ENCODE data around the gene SLC31A1.
"Not testable (repeated sequence)": the region's sequence is repeated elsewhere in the genome, so short reads cannot be mapped to it uniquely, and the experiment has no call there.

The SLC31A1 gene

DNA sequence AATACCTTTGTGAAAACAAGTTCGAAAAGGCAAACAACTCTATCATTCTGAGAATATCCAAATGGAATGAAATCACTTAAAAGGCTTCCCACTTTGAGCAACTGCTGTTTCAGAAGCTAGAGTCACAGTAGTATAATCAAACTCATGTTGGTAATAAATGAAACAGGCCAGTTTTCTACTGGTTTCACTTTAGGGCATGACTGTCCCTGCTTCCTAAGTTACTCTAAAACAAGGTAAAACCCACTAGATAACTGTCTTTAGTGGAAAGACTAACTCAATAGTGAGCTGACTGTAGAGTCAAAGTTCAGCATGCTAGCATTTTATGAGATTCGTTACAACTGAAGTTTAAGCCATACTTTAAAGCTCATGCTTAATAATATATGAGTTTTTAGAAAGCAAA, 48.0 kb downstream of the SLC31A1 start:
- ATAC-seq (peak; percentile 62), DNase-seq (no peak)
- Mint-ChIP-seq H3K4me1 (peaks cover 13% of the 10 kb centered on the region), H3K9me3 (no peaks in the 10 kb centered on the region), H3K4me3 (no peak overlapping the region), H3K27ac (peak overlapping the region in 1 of 2 donors; percentile 74), H3K27me3 (no peaks in the 10 kb centered on the region)

DNA sequence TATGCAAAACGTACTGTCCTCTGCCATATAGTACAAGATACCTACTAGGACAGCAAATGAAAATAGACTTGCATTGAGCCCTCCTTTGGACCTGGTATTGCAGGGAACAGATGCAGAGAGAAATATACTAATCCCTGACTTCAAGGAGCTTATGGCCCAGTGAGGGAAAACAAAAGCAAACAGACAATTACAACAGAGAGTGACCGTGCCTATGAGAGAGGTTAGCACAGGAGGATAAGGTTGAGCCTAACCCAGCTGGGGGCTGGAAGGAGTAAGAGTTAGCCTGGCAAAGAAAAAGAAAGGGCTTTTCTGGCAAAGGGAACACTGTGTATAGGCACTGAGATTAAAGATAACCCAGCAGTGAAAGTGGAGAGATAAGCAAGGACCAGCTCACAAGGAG, 48.5 kb downstream of the SLC31A1 start:
- no peak overlapping the region for H3K4me3 Mint-ChIP-seq
- DNase-seq (no peak), ATAC-seq (no peak)
- peak overlapping the region in 1 of 2 donors; percentile 12 for H3K27ac Mint-ChIP-seq
- H3K9me3 Mint-ChIP-seq = no peaks in the 10 kb centered on the region
- H3K4me1 Mint-ChIP-seq = peaks cover 14% of the 10 kb centered on the region
- no peaks in the 10 kb centered on the region for H3K27me3 Mint-ChIP-seq

DNA sequence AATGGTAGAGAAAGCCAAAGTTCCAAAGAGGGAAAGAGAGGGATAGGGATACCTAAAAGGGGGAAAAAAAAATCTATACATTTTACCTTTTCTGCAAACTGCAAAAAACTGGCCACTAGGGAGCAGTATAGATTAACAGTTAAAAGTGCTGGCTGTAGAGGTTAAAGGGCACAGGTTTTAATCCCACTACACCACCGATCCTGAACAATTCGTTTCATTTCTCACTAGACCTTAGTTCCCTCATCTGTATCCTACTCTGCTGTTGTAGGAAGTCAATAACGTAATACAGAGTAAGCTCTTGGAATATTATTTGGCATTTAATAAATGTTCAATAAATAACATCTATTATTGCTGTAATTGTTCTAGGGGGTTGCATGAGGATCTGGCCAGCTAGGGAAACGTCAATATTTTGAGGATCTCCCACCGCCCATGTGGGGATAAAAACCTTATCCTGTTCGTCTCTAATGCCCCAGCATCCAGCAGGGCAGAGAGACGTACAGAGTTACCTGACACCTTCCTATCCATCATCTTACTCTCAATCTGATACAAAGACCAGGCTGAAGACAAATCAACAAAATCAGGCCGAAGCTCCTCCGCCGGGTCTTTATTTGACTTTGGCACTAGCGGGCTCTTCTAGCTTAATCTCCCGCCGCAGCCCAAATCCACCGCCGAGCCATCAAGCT, 53.3 kb downstream of the SLC31A1 start:
- DNase-seq = peak; percentile 26 to 38
- H3K9me3 Mint-ChIP-seq = no peaks in the 10 kb centered on the region
- peaks cover 26% of the 10 kb centered on the region for H3K4me1 Mint-ChIP-seq
- H3K27ac Mint-ChIP-seq = no peak overlapping the region
- no peak overlapping the region for H3K4me3 Mint-ChIP-seq
- peak; percentile 24 for ATAC-seq
- H3K27me3 Mint-ChIP-seq = no peaks in the 10 kb centered on the region

DNA sequence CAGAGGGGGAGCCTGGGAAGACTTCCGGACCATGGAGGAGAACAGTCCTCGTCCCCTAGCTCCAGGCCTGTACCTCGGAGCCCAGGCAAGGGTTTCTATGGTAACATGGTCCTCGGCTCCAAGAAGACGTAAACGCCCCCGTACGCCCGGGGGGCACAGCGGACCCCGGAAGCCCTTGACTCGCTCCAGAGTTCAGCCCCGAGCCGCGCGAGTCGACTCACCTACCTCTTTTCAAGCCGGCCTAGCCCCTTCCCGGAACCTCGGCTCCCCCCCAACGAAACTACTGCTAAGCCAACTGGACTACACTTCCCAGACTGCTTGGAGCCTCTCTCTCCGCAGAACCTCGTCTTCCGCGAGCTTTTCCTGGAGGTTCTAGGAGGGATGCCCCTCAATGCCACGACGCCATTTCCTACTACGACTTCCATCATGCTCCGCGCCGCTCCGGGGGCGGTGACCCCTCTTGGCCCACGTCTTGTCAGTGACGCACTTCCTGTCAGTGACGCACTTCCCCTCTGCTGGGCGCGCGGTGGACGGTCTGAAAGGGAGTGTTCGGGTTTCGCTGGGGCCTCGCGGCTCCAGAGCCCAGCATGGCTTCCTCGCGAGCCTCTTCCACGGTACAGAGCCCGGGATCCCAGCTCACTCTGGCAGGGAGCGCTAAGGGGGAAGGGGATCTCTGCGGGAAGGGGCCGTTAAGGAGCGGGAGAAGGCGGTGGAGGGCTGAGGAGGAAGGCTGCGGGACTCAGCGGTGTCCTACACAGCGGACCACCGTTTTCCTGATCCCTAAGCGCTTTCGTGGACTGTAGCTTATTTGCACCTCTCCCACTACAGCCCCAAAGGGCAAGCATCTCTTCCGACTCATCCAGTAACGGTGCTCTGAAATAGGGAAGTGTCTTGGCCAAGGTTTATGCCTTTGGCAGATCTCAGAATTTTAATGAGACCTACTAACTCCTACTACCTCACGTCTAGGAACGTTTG, 54.1 kb downstream of the SLC31A1 start, which contains the start of the genes CDC26 and PRPF4:
Gene CDC26, minus strand, starts transcription at position 416 of the 975 bp plus-strand sequence. CDS start 3,065 bp downstream, outside the sequence.
Gene PRPF4, plus strand, starts transcription at position 502 of the 975 bp plus-strand sequence. Its CDS starts 86 bp downstream, at position 588.
- H3K27me3 Mint-ChIP-seq = no peaks in the 10 kb centered on the region
- peak; percentile 91 to 95 for DNase-seq
- peak; percentile 99 for ATAC-seq
- H3K4me1 Mint-ChIP-seq = peaks cover 19% of the 10 kb centered on the region
- H3K4me3 Mint-ChIP-seq = no peak within 1 kb of the TSS
- no peaks in the 10 kb centered on the region for H3K9me3 Mint-ChIP-seq
- no peak within 1 kb of the TSS for H3K27ac Mint-ChIP-seq

DNA sequence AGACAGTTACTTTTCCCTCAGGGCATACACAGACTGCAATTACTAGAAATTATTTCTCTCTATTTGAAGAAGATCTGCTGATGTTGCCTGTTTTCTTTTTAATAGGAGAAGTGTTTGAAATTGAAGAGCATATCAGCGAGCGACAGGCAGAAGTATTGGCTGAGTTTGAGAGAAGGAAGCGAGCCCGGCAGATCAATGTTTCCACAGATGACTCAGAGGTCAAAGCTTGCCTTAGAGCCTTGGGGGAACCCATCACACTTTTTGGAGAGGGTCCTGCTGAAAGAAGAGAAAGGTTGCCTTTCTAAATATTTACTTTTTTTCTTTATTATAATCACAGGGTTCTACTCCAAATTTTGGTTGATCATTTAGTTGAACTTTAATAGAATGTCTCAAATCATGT, 57.5 kb downstream of the SLC31A1 start:
- ATAC-seq (no peak), DNase-seq (no peak)
- H3K4me1 Mint-ChIP-seq = peaks cover 28% of the 10 kb centered on the region
- H3K27me3 Mint-ChIP-seq = no peaks in the 10 kb centered on the region
- H3K27ac Mint-ChIP-seq = no peak overlapping the region
- no peak overlapping the region for H3K4me3 Mint-ChIP-seq
- H3K9me3 Mint-ChIP-seq = no peaks in the 10 kb centered on the region

DNA sequence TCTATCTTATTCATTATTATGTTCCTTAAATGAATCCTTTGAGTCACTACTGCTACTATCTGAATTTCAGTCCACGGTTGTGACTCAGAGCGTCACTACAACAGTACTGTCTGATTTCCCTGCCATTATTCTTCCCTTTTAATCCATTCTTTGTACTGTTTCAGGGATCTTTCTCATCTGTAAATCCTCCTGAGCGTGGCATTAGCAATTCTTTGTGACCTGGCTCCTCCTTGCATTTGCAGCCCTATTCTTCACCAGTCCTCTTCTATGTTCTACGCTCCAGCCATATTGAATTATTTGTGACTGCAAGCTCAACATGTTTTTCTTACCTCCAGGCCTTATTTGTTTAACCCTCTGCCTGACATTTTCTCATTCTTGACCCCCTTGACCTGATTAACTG, 60.0 kb downstream of the SLC31A1 start:
- no peaks in the 10 kb centered on the region for H3K9me3 Mint-ChIP-seq
- no peak overlapping the region for H3K4me3 Mint-ChIP-seq
- H3K27ac Mint-ChIP-seq = no peak overlapping the region
- peaks cover 21% of the 10 kb centered on the region for H3K4me1 Mint-ChIP-seq
- no peaks in the 10 kb centered on the region for H3K27me3 Mint-ChIP-seq
- no peak for ATAC-seq
- DNase-seq = no peak

DNA sequence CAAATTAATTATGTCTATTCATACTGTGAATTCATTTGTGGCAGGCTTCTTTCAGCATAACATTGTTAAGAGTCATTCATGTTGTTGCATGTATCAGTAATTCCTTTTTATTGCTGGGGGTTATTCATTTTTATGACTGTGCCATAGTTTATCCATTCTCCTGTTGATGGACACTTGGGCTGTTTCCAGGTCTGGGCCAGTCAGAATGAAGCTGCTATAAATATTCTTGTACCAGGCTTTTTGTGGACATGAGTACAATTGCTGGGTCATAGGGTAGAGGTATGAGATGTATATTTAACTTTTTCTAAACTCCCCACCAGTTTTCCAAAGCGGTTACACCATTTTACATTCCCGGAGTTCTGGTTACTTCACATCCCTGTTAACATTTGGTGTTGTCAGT, 67.7 kb downstream of the SLC31A1 start:
- Mint-ChIP-seq H3K4me1 (no peaks in the 10 kb centered on the region), H3K9me3 (no peaks in the 10 kb centered on the region), H3K27ac (peak overlapping the region in 1 of 2 donors; percentile 2), H3K4me3 (no peak overlapping the region), H3K27me3 (no peaks in the 10 kb centered on the region)
- ATAC-seq (no peak), DNase-seq (no peak)

DNA sequence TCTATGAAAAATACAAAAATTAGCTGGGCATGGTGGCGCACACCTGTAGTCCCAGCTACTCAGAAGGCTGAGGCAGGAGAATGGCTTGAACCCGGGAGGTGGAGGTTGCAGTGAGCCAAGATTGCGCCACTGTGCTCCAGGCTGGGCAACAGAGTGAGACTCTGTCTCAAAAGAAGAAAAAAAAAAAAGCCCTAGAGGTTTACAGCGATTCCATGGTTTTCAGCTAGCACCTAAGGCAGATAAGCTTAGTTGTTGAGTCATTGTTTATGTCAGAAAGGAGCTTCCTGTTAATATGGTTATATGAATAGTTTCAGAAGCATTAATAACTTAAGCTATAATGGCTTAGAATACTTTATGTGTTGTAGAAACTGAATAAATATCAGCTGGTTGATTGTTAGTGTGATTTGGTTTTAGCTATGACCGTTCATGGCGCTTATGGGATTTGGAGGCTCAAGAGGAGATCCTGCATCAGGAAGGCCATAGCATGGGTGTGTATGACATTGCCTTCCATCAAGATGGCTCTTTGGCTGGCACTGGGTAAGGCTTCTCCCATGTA, 68.8 kb downstream of the SLC31A1 start:
- no peak for DNase-seq
- H3K9me3 Mint-ChIP-seq = no peaks in the 10 kb centered on the region
- H3K4me1 Mint-ChIP-seq = no peaks in the 10 kb centered on the region
- no peak for ATAC-seq
- H3K27ac Mint-ChIP-seq = peak overlapping the region in 1 of 2 donors; percentile 90
- no peaks in the 10 kb centered on the region for H3K27me3 Mint-ChIP-seq
- no peak overlapping the region for H3K4me3 Mint-ChIP-seq

DNA sequence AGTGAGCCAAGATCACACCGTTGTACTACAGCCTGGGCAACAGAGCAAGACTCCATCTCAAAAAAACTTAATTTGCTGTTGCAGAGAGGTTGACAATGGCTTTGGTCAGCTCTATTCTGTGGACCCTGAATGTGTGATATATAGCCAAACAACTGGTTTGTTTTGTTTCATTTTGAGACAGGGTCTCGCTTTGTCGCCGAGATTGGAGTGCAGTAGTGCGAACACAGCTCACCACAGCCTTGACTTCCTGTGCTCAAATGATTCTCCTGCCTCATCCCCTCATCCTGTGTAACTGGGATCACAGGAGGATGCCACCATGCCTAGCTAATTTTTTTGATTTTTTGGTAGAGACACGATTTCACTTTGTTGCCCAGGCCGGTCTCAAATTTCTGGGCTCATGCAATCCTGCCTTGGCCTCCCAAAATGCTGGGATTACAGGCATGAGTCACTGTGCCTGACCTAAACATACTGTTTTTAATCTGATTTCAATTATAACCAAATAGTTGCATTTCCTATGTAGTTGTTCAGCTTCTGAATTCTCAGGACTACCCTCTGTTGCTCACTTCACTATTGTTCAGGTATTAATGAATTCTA, 72.0 kb downstream of the SLC31A1 start:
- Mint-ChIP-seq H3K9me3 (no peaks in the 10 kb centered on the region), H3K27me3 (no peaks in the 10 kb centered on the region), H3K4me1 (no peaks in the 10 kb centered on the region), H3K27ac (no peak overlapping the region), H3K4me3 (no peak overlapping the region)
- DNase-seq (no peak), ATAC-seq (no peak)

DNA sequence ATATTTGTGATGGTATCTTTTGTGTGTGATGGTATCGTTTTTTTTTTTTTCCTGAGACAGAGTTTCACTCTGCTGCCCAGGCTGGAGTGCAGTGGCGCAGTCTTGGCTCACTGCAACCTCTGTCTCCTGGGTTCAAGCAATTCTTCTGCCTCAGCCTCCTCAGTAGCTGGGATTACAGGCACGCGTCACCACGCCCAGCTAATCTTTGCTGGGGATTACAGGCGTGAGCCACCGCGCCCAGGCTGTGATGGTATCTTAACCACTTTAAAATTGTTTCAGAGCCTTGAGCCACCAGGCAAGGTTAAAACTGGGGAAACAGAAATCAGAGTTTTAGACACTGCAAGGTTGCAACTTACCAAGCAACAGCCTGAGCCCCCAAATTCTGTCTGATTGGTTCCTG, 74.9 kb downstream of the SLC31A1 start:
- not testable (repeated sequence) for H3K27me3 Mint-ChIP-seq, H3K27ac Mint-ChIP-seq, H3K4me3 Mint-ChIP-seq, ATAC-seq, DNase-seq, H3K4me1 Mint-ChIP-seq, H3K9me3 Mint-ChIP-seq

DNA sequence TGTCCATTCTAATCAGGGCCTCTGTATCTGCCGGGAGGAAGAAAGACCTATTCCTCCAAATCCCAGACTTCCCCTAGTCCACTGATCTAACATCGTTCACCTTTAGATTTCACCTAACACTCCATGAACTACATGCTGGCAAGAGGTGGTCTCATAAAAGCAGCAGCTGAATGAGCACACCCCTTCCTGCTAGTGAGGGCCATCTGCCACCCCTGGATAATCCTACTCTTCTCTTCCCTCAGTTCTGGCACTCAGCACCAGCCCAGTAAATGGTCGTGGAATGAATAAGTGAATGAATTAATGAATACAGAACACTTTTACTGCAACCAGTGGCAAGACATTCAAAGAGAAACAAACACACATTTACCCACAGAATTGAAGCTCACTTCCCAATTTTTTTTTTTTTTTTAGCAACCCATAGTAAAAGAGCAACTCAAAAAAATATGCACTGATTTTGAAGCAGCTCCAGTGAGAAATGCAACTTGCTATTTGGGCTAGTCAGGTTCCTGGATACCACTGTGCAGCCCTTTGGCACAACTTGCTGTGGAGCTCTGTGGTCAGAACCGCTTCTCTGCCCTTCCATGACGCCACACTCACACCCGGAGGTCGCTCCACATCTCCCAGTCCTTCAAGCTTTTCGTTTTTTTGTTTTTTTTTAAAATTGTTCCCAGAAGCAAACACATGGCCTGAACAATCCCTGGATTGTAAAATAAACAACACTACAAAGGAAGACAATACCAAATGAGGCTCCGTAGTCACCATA, 75.6 kb downstream of the SLC31A1 start:
- Mint-ChIP-seq H3K27me3 (no peaks in the 10 kb centered on the region), H3K27ac (peak overlapping the region in 1 of 2 donors; percentile 23), H3K4me1 (no peaks in the 10 kb centered on the region), H3K4me3 (no peak overlapping the region), H3K9me3 (no peaks in the 10 kb centered on the region)
- ATAC-seq (no peak), DNase-seq (no peak)

DNA sequence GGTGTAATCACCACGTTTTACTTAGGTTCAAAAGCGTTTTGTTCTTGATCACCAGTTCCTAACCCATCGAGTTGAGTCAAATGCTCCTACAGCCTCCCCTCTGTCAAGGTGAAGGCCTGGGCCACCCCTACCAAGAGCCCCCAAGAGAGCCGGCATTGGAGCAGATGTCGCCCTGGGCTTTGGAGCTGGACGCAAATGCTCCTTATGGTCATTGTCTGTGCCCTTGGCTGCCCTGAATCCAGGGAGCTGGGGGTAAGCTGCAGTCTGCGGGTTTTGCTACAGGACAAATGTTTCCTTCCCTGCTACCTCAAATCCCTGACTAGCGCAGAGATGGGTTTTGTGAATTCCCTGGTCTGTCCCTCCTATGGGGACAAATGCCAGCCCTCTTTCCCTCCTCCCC, 77.0 kb downstream of the SLC31A1 start:
- H3K27ac Mint-ChIP-seq = no peak overlapping the region
- H3K4me1 Mint-ChIP-seq = no peaks in the 10 kb centered on the region
- H3K27me3 Mint-ChIP-seq = no peaks in the 10 kb centered on the region
- no peak for ATAC-seq
- no peak overlapping the region for H3K4me3 Mint-ChIP-seq
- DNase-seq = no peak
- no peaks in the 10 kb centered on the region for H3K9me3 Mint-ChIP-seq

DNA sequence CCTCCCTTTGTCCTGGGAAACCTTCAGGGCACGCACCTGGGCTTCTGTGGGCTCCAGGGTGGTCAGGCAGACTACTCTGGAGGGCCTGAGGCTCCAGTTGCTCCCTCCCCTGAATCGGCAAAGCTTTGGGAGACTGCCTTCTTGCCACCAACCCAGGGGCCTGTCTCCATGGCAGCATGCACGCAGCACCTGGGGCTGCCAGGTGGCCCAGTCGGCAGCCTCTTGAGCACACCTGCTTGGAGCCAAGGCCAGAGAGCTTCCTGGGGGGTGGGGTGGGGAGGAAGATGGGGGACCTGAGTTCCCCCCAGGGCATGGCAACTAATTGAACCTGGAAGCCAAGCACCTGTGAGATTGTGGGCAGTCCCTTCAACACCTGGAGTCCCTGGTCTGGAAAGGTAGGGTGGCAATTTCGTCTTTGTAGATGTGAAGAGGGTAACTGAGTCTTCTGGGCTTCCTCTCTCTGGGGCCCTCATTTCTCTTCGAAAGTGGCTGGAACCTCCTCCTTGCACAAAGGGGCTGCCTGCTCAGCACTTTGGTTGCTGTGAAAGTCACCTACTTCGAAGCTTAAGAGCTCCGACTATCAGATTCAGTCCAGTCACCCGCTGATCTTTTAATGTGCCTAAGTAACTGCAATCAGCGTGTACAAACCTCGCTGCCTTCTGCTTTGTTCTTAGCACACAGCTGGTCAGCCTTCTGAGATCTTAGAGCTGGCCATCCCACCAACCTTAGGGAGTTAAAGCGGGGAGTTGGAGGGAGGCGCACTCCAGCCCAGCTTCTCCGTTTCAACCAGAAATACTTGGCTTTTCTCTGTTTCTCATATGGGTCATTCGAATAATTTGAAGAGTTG, 77.8 kb downstream of the SLC31A1 start:
- DNase-seq = no peak
- Mint-ChIP-seq H3K27ac (peak overlapping the region; percentile 44 to 49), H3K4me1 (no peaks in the 10 kb centered on the region), H3K4me3 (no peak overlapping the region), H3K27me3 (no peaks in the 10 kb centered on the region), H3K9me3 (no peaks in the 10 kb centered on the region)
- ATAC-seq = no peak

DNA sequence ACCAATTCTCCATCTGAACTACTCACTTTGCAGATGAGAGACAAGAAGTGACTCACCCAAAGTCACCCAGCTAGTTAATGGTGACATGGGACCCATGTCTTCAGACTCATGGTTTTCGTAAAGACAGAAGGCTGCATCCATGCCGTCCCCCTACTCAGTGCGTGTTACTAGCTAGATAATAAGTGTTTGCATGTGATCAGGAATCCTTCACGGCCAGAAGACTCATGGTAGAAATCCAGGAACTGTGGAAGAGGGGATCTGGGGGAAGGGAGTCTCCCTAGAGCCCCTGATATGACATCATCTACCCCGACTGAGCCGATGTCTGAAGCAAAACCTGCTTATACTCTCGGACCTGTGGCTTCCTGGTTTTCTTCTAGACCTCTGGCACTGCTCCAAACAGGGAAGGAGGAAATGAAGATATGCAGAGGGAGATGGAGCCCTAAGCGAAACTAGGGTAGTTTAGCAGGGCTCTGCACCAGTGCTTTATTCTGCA, 78.5 kb downstream of the SLC31A1 start:
- Mint-ChIP-seq H3K27ac (no peak overlapping the region), H3K27me3 (no peaks in the 10 kb centered on the region), H3K4me1 (no peaks in the 10 kb centered on the region), H3K9me3 (no peaks in the 10 kb centered on the region), H3K4me3 (no peak overlapping the region)
- ATAC-seq (no peak), DNase-seq (no peak)
